Measurements from ENCODE around the gene FHOD3. TPM values are rescaled to one million over a fixed set of nuclear protein-coding genes. Genes with fewer than 3 reads are reported as not detected.

Gene FHOD3
- polyA plus RNA-seq, 2 of the 4 experiments (the other 2 are of a cell fraction), result 2.5 to 3.6 TPM

DNA sequence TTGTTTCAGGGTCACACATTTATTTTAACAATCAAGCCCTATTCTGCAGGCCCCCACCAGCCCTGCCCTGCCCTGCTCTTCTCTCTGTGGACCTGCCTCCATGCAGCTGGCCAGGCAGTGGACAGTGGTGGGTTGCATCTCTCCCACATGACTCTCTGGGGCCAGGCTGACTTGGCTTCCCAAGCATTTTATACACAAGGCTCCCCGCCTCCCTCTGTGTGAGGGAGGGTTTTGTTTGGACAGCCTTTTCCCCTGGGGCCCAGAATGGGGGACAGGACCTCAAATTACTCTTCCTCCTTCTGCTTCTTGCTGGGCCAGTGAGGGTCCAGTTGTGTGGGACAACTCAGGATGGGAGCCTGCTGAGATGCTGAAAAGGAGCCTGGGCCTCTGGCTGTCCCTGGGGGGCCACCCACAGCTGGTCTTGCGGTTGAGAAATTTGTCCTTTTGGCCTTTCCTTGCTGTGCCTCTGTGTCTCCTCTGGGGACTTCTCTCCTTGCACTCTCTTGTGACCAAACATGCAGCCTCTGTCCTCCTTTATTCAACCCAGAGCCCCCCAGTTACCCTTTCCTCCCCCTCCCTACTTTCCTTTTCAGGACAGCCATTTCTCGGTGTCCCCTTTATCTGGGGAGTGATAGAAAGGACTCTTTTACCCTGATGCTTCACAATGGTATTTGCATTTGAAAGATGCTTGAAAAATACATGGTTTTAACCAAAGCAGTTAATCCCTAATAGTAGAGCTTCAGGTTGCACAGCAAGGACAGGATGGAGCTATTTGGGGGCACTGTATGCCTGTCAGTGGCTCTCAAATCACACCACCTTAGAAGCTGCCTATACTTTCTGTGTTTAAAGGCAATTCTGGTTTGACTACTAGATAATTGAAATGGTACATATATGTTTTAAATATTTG is 151.1 kb downstream of the FHOD3 start:
- H3K27ac ChIP-seq, result no peak overlapping the region
- H3K4me2 ChIP-seq, result no peak overlapping the region
- H3K4me1 ChIP-seq, result 0 out of 3 replicates have a peak, but pooled peaks cover 4% of the 10 kb centered on the region
- 54% methylated on average over 2 of the region's 3 CpGs for WGBS (ENCODE audit: missing lambda C conversion rate)
- TF ChIP-seq USF2 (IDR thresholded peaks at IDR 0.05) (no peak), KDM1A (IDR thresholded peaks at IDR 0.05; ENCODE audit: low read depth) (no peak), HES2 (IDR thresholded peaks at IDR 0.05) (no peak), CBX2 (IDR thresholded peaks at IDR 0.05; ENCODE audit: borderline replicate concordance, low read depth) (no peak), CBX8 (IDR thresholded peaks at IDR 0.05) (no peak), RCOR1 (IDR thresholded peaks at IDR 0.05; ENCODE audit: low read depth, low read length) (no peak), SREBF2 (IDR thresholded peaks at IDR 0.05) (no peak), HOXB5 (CRISPR knock-in tag; IDR thresholded peaks at IDR 0.05) (no peak)
- TF ChIP-seq, protein P1, sequence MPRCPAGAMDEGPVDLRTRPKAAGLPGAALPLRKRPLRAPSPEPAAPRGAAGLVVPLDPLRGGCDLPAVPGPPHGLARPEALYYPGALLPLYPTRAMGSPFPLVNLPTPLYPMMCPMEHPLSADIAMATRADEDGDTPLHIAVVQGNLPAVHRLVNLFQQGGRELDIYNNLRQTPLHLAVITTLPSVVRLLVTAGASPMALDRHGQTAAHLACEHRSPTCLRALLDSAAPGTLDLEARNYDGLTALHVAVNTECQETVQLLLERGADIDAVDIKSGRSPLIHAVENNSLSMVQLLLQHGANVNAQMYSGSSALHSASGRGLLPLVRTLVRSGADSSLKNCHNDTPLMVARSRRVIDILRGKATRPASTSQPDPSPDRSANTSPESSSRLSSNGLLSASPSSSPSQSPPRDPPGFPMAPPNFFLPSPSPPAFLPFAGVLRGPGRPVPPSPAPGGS (IDR thresholded peaks at IDR 0.05), result no peak
- no peak for FAIRE-seq
- POLR2A ChIA-PET, result no interaction called here
- no peaks in the 10 kb centered on the region for H3K9me3 ChIP-seq
- DNase-seq (ENCODE audit: low read depth in 1 of 2, low spot score in 1 of 2), result no peak
- no peak for ATAC-seq
- H3K4me3 ChIP-seq, result no peak overlapping the region
- CTCF ChIA-PET, result no interaction called here

DNA sequence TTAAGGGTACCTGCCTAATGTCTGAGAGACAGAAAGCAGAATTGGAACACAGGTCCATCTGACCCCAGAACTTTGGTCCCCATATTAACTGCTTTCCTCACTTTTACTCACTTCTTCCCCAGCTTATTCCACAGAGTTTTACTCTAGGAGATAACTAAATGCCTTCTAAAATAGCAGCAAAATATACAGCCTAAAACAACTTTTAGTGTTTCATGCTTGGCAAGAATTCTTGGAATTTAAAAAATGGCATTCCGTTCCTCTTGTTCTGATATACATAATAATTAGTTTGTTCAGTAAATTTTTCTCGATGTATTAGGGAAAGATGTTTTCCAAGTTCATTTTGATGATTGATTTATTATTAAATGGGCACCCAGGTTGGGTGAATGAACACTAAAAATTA is 151.9 kb downstream of the FHOD3 start:
- TF ChIP-seq CBX8 (IDR thresholded peaks at IDR 0.05) (no peak), MAZ (IDR thresholded peaks at IDR 0.05; ENCODE audit: borderline replicate concordance, low read depth, low read length) (no peak), FOXS1 (CRISPR knock-in tag; IDR thresholded peaks at IDR 0.05) (no peak), TFCP2L1 (CRISPR knock-in tag; IDR thresholded peaks at IDR 0.05) (no peak), ZNF302 (CRISPR knock-in tag; IDR thresholded peaks at IDR 0.05) (no peak), RFX5 (IDR thresholded peaks at IDR 0.05) (no peak), EHF (CRISPR knock-in tag; IDR thresholded peaks at IDR 0.05) (no peak), POLR2AphosphoS2 (conservative IDR thresholded peaks at IDR 0.05; ENCODE audit: low read length) (no peak), HES2 (IDR thresholded peaks at IDR 0.05) (no peak), MAFK (IDR thresholded peaks at IDR 0.05; ENCODE audit: partially characterized antibody) (no peak), CBX2 (IDR thresholded peaks at IDR 0.05; ENCODE audit: borderline replicate concordance, low read depth) (no peak)
- TF ChIP-seq, protein P2, sequence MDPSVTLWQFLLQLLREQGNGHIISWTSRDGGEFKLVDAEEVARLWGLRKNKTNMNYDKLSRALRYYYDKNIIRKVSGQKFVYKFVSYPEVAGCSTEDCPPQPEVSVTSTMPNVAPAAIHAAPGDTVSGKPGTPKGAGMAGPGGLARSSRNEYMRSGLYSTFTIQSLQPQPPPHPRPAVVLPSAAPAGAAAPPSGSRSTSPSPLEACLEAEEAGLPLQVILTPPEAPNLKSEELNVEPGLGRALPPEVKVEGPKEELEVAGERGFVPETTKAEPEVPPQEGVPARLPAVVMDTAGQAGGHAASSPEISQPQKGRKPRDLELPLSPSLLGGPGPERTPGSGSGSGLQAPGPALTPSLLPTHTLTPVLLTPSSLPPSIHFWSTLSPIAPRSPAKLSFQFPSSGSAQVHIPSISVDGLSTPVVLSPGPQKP (IDR thresholded peaks at IDR 0.05; ENCODE audit: low read depth, low read length), result no peak
- Histone ChIP-seq H3K4me3 (no peak overlapping the region), H3K4me2 (no peak overlapping the region), H3K4me1 (0 out of 3 replicates have a peak, but pooled peaks cover 4% of the 10 kb centered on the region), H3K9me3 (no peaks in the 10 kb centered on the region), H3K27ac (no peak overlapping the region)
- ATAC-seq (no peak), DNase-seq (ENCODE audit: low read depth in 1 of 2, low spot score in 1 of 2) (no peak), FAIRE-seq (no peak)
- WGBS (ENCODE audit: missing lambda C conversion rate), result 47% methylated on average over 2 of the region's 2 CpGs
- POLR2A ChIA-PET, result no interaction called here
- CTCF ChIA-PET, result no interaction called here

GRCh38 chr18:36450264-36450663 is 152.8 kb downstream of the FHOD3 start:
- H3K9me3 ChIP-seq, result no peaks in the 10 kb centered on the region
- no peak for FAIRE-seq
- ChIA-PET POLR2A (no interaction called here), CTCF (no interaction called here)
- H3K4me2 ChIP-seq, result no peak overlapping the region
- TF ChIP-seq RNF2 (IDR thresholded peaks at IDR 0.05; ENCODE audit: borderline replicate concordance, low read depth) (no peak), ZC3H11A (IDR thresholded peaks at IDR 0.05) (peak; percentile 45)
- no peak for ATAC-seq
- DNase-seq (ENCODE audit: low read depth in 1 of 2, low spot score in 1 of 2), result no peak
- H3K4me3 ChIP-seq, result no peak overlapping the region
- no peak overlapping the region for H3K27ac ChIP-seq
- 72% methylated on average over 6 of the region's 6 CpGs for WGBS (ENCODE audit: missing lambda C conversion rate)
- H3K4me1 ChIP-seq, result 0 out of 3 replicates have a peak, but pooled peaks cover 4% of the 10 kb centered on the region
